IMR-90 (cell line): Measurements from ENCODE around the gene UBR4. TPM values are rescaled to one million over a fixed set of nuclear protein-coding genes. Genes with fewer than 3 reads are reported as not detected.
A peak's percentile ranks its signal among the peaks of the same experiment; 100 is the strongest.

ENCODE experiments used
- ATAC-seq: fragments of 200-7000 bp; cut with Tn5 transposase; 2 replicates; pipeline ENCODE4 v1.9.1; 2020; ENCODE audit warnings: low read depth, mild to moderate bottlenecking, moderate library complexity
- BruUV-seq: library from RNA; stranded (reverse); fragments of 400-500 nt; replicated peaks from 2 replicates; lab custom pipeline; 2021; lab: Mats Ljungman, UMichigan
- CTCF ChIA-PET: fragments of 300-600 bp; formaldehyde crosslinking; extraction: SDS; loops from one replicate; lab custom pipeline; 2021; ENCODE audit warnings: antibody characterized with exemption; lab: Yijun Ruan, JAX
- POLR2A ChIA-PET: fragments of 300-600 bp; sonication (Branson Sonifier 250); formaldehyde crosslinking; loops from one replicate; lab custom pipeline; 2022; ENCODE audit warnings: antibody characterized with exemption; ENCODE audit not compliant: unreplicated experiment; lab: Charles Lee
- DNase-seq: peaks from one replicate; pipeline ENCODE4 v3.0.0; 2013
- H2AFZ ChIP-seq: replicated peaks from 2 replicates; pipeline ENCODE3; 2013; ENCODE audit warnings: low read length, mild to moderate bottlenecking; ENCODE audit not compliant: poor library complexity
- H2AK5ac ChIP-seq: 2 replicates; pipeline ENCODE4 v1.6.1; 2013; ENCODE audit warnings: low read depth, low read length, inconsistent platforms
- H2AK9ac ChIP-seq: replicated peaks from 2 replicates; pipeline ENCODE3; 2013; ENCODE audit warnings: mild to moderate bottlenecking, low read depth, low read length, moderate library complexity; ENCODE audit not compliant: poor library complexity
- H2BK120ac ChIP-seq: 2 replicates; pipeline ENCODE4 v1.6.1; 2013; ENCODE audit warnings: low read depth, low read length, inconsistent platforms
- H2BK15ac ChIP-seq: 3 replicates; pipeline ENCODE4 v1.6.1; 2013; ENCODE audit warnings: low read depth, low read length, inconsistent platforms
- H2BK20ac ChIP-seq: 2 replicates; pipeline ENCODE4 v1.6.1; 2013; ENCODE audit warnings: low read depth, mild to moderate bottlenecking, inconsistent platforms, low read length, moderate library complexity
- H2BK5ac ChIP-seq: 2 replicates; pipeline ENCODE4 v1.6.1; 2013; ENCODE audit warnings: mild to moderate bottlenecking, low read depth, low read length, inconsistent platforms; ENCODE audit not compliant: poor library complexity, severe bottlenecking
- H3K14ac ChIP-seq: replicated peaks from 2 replicates; pipeline ENCODE4 v1.6.1; 2013; ENCODE audit warnings: low read depth, low read length, inconsistent platforms
- H3K18ac ChIP-seq: 2 replicates; pipeline ENCODE4 v1.6.1; 2013; ENCODE audit warnings: low read depth, low read length, control low read depth
- H3K23ac ChIP-seq: 2 replicates; pipeline ENCODE4 v1.6.1; 2013; ENCODE audit warnings: low read depth, low read length, inconsistent platforms
- H3K27ac ChIP-seq: 2 replicates; pipeline ENCODE4 v1.5.1; 2013; ENCODE audit warnings: mild to moderate bottlenecking, control low read depth, low read length; ENCODE audit not compliant: insufficient read depth
- H3K27me3 ChIP-seq: 2 replicates; pipeline ENCODE4 v1.6.1; 2013; ENCODE audit warnings: low read length; ENCODE audit not compliant: control insufficient read depth, insufficient read depth
- H3K36me3 ChIP-seq: 2 replicates; pipeline ENCODE4 v1.6.1; 2013; ENCODE audit warnings: low read length, mixed read lengths; ENCODE audit not compliant: control insufficient read depth, insufficient read depth
- H3K4ac ChIP-seq: 2 replicates; pipeline ENCODE4 v1.6.1; 2013; ENCODE audit warnings: low read depth, low read length, inconsistent platforms
- H3K4me1 ChIP-seq: 2 replicates; pipeline ENCODE4 v1.6.1; 2013; ENCODE audit warnings: low read length, mixed read lengths; ENCODE audit not compliant: control insufficient read depth, insufficient read depth
- H3K4me2 ChIP-seq: 2 replicates; pipeline ENCODE4 v1.6.1; 2013; ENCODE audit warnings: low read depth, mild to moderate bottlenecking, control low read depth, low read length, moderate library complexity
- H3K4me3 ChIP-seq: 2 replicates; pipeline ENCODE4 v1.5.1; 2013; ENCODE audit warnings: low read depth, mild to moderate bottlenecking, control low read depth, low read length, moderate library complexity; ENCODE audit not compliant: insufficient read depth
- H3K56ac ChIP-seq: 2 replicates; pipeline ENCODE4 v1.6.1; 2013; ENCODE audit warnings: low read length, inconsistent platforms; ENCODE audit not compliant: insufficient read depth; ENCODE audit errors: extremely low read depth
- H3K79me1 ChIP-seq, 2 experiments: 2 replicates each; pipeline ENCODE4 v1.6.1; 2013; ENCODE audit warnings: low read length in 2 of 2, inconsistent platforms in 1 of 2, low read depth in 1 of 2
- H3K9ac ChIP-seq: 2 replicates; pipeline ENCODE4 v1.6.1; 2013; ENCODE audit warnings: low read depth, low read length, control low read depth
- H3K9me1 ChIP-seq: 2 replicates; pipeline ENCODE4 v1.6.1; 2013; ENCODE audit warnings: low read length, inconsistent platforms; ENCODE audit not compliant: insufficient read depth
- H3K9me3 ChIP-seq: 2 replicates; pipeline ENCODE4 v1.6.1; 2013; ENCODE audit warnings: low read length; ENCODE audit not compliant: control insufficient read depth, insufficient read depth
- H4K20me1 ChIP-seq: 2 replicates; pipeline ENCODE4 v1.6.1; 2013; ENCODE audit warnings: low read length, inconsistent platforms; ENCODE audit not compliant: insufficient read depth
- H4K5ac ChIP-seq: 2 replicates; pipeline ENCODE4 v1.6.1; 2013; ENCODE audit warnings: mild to moderate bottlenecking, low read depth, low read length, control low read depth
- H4K8ac ChIP-seq, 2 experiments: 2 replicates each; pipeline ENCODE4 v1.6.1; 2013; ENCODE audit warnings: low read depth in 2 of 2, low read length in 2 of 2, control low read depth in 1 of 2, inconsistent platforms in 1 of 2
- H4K91ac ChIP-seq: 2 replicates; pipeline ENCODE4 v1.6.1; 2013; ENCODE audit warnings: low read depth, low read length, inconsistent platforms; ENCODE audit not compliant: insufficient read depth
- BHLHE40 ChIP-seq: fragments of 150-350 bp; IDR thresholded peaks from 2 replicates; pipeline ENCODE4 v1.6.1; 2016; ENCODE audit warnings: mild to moderate bottlenecking, low read depth, low read length
- CEBPB ChIP-seq: IDR thresholded peaks from 2 replicates; pipeline ENCODE4 v1.6.1; 2012; ENCODE audit warnings: low read depth, low read length, improper control_type of control experiment
- CHD1 ChIP-seq: IDR thresholded peaks from 2 replicates; pipeline ENCODE4 v1.6.1; 2012; ENCODE audit warnings: low read depth, low read length, improper control_type of control experiment
- ELK1 ChIP-seq: fragments of 150-350 bp; IDR thresholded peaks from 2 replicates; pipeline ENCODE4 v1.6.1; 2016; ENCODE audit warnings: low read depth, mild to moderate bottlenecking, low read length, moderate library complexity, borderline replicate concordance
- FOS ChIP-seq: fragments of 150-350 bp; IDR thresholded peaks from 2 replicates; pipeline ENCODE4 v1.6.1; 2016; ENCODE audit warnings: low read depth, low read length
- MAFK ChIP-seq: IDR thresholded peaks from 2 replicates; pipeline ENCODE4 v1.6.1; 2012; ENCODE audit warnings: low read depth, low read length, improper control_type of control experiment
- MAZ ChIP-seq: IDR thresholded peaks from 2 replicates; pipeline ENCODE4 v1.6.1; 2012; ENCODE audit warnings: low read depth, mild to moderate bottlenecking, low read length, improper control_type of control experiment, moderate library complexity, borderline replicate concordance
- MXI1 ChIP-seq: IDR thresholded peaks from 2 replicates; pipeline ENCODE4 v1.6.1; 2012; ENCODE audit warnings: low read depth, mild to moderate bottlenecking, low read length, moderate library complexity, borderline replicate concordance
- NFE2L2 ChIP-seq: fragments of 150-350 bp; IDR thresholded peaks from 2 replicates; pipeline ENCODE4 v1.6.1; 2016; ENCODE audit warnings: low read depth, mild to moderate bottlenecking, low read length
- POLR2A ChIP-seq: IDR thresholded peaks from 2 replicates; pipeline ENCODE4 v1.6.1; 2012; ENCODE audit warnings: mild to moderate bottlenecking, low read depth, low read length
- RAD21 ChIP-seq: IDR thresholded peaks from 2 replicates; pipeline ENCODE4 v1.6.1; 2012; ENCODE audit warnings: low read length, improper control_type of control experiment
- RCOR1 ChIP-seq: IDR thresholded peaks from 2 replicates; pipeline ENCODE4 v1.6.1; 2012; ENCODE audit warnings: mild to moderate bottlenecking, low read length, improper control_type of control experiment; ENCODE audit not compliant: insufficient replicate concordance
- RFX5 ChIP-seq: IDR thresholded peaks from 2 replicates; pipeline ENCODE4 v1.8.0; 2012; ENCODE audit warnings: low read depth, mild to moderate bottlenecking, low read length, moderate library complexity
- SMC3 ChIP-seq: fragments of 150-350 bp; IDR thresholded peaks from 2 replicates; pipeline ENCODE4 v1.6.1; 2016; ENCODE audit warnings: low read depth, mild to moderate bottlenecking, antibody characterized with exemption, low read length, moderate library complexity
- WGBS, 2 experiments: methylation state at CpG; one replicate each; pipeline versions ENCODE4 v1.1.5 to v1.1.7; 2013; ENCODE audit warnings: missing lambda C conversion rate in 2 of 2; ENCODE audit not compliant: insufficient read length in 1 of 2; ENCODE audit errors: extremely low coverage in 2 of 2; 5-methylcytosine and 5-hydroxymethylcytosine counted together
- dilution Hi-C: fragments of 300-500 bp; cut with HindIII; formaldehyde crosslinking; loops from one replicate; pipeline ENCODE4 v1.14.3; 2018; ENCODE audit warnings: low sequenced_read_pairs; ENCODE audit not compliant: unreplicated experiment
- in situ Hi-C: fragments of 300-500 bp; cut with MboI; formaldehyde crosslinking; loops from 3 replicates; pipeline ENCODE4 v1.14.3; 2019; ENCODE audit warnings: low sequenced_read_pairs, inconsistent platforms, mixed read lengths
- intact Hi-C: fragments of 100-400 bp; cut with micrococcal nuclease; formaldehyde crosslinking; loops from 2 replicates; pipeline ENCODE4 v1.10.0; 2022
- polyA plus RNA-seq, 3 experiments: library from polyadenylated mRNA; depleted of rRNA; stranded (reverse); fragments of >200 nt; gene quantifications; 2 replicates each; pipeline ENCODE4 v1.2.3, GENCODE V29; 2012; ENCODE audit warnings: low replicate concordance in 1 of 3
- total RNA-seq: library from RNA; depleted of rRNA; stranded (reverse); fragments of >200 nt; gene quantifications from 2 replicates; pipeline ENCODE4 v1.2.3, GENCODE V29; 2012

Gene UBR4
- total and polyA plus RNA-seq, 2 of the 4 experiments (the other 2 are of a cell fraction), result 87.8 to 121 TPM

GRCh38 chr1:19101244-19101643, 108.8 kb downstream of the UBR4 start:
- Histone ChIP-seq H2BK5ac (no peak overlapping the region), H3K27ac (no peak overlapping the region)
- in situ Hi-C loops, result loop anchor here (10.0 kb wide), 1 partner anchor 54 kb away; no protein-coding TSS in a partner anchor

More at GRCh38 chr1:19101244-19101643, 108.8 kb downstream of the UBR4 start:
- Histone ChIP-seq H4K91ac (no peak overlapping the region), H3K36me3 (peaks cover 72% of the 10 kb centered on the region), H2AK9ac (no peak overlapping the region), H3K4ac (no peak overlapping the region), H2BK15ac (no peak overlapping the region), H3K23ac (no peak overlapping the region), H3K9me1 (no peaks in the 10 kb centered on the region), H4K5ac (no peak overlapping the region), H3K14ac (no peak overlapping the region), H3K79me1 (peaks cover 31 to 39% of the 10 kb centered on the region in 2 experiments), H3K4me2 (no peak overlapping the region), H3K27me3 (no peaks in the 10 kb centered on the region), H3K9ac (no peak overlapping the region), H3K4me1 (0 out of 2 replicates have a peak, but pooled peaks cover 2% of the 10 kb centered on the region), H2AFZ (no peak overlapping the region), H2BK120ac (no peak overlapping the region), H3K18ac (no peak overlapping the region), H3K9me3 (no peaks in the 10 kb centered on the region), H2AK5ac (no peak overlapping the region), H3K4me3 (no peak overlapping the region), H4K8ac (no peak overlapping the region), H2BK20ac (no peak overlapping the region), H3K56ac (no peak overlapping the region), H4K20me1 (peaks cover 4% of the 10 kb centered on the region; the same call in 1 of the 2 replicates)
- no TSS peak for BruUV-seq
- peak; percentile 60 for DNase-seq
- no CpG with 5 or more reads among the region's 8 CpGs for WGBS, 2 experiments
- no peak for ATAC-seq
- CTCF ChIA-PET, result no interaction called here
- POLR2A ChIA-PET, result no interaction called here
- dilution Hi-C loops, result no loop called here
- TF ChIP-seq MAZ, result no peak
- no peak for TF ChIP-seq POLR2A
- TF ChIP-seq CHD1, result no peak
- TF ChIP-seq RCOR1, result no peak
- TF ChIP-seq RFX5, result no peak
- no peak for TF ChIP-seq ELK1
- no peak for TF ChIP-seq SMC3
- TF ChIP-seq NFE2L2, result no peak
- no peak for TF ChIP-seq MXI1
- no peak for TF ChIP-seq FOS
- TF ChIP-seq BHLHE40, result no peak
- TF ChIP-seq RAD21, result no peak
- TF ChIP-seq CEBPB, result no peak
- no peak for TF ChIP-seq MAFK
- intact Hi-C loops, result no loop called here
